GM06990 (cell line): ENCODE results near the gene ANKS1B.

Experiments
- DNase-seq: peaks from one replicate; pipeline ENCODE4 v3.0.0-alpha.2; 2011; ENCODE audit not compliant: insufficient read length; ENCODE audit errors: extremely low read depth
- H3K27me3 ChIP-seq: replicated peaks from 2 replicates; pipeline ENCODE4 v1.6.0; 2011; ENCODE audit warnings: low read length; ENCODE audit not compliant: control insufficient read depth, insufficient read depth
- H3K36me3 ChIP-seq: 2 replicates; pipeline ENCODE4 v1.5.1; 2011; ENCODE audit warnings: low read length; ENCODE audit not compliant: control insufficient read depth, insufficient read depth
- H3K4me3 ChIP-seq: replicated peaks from 2 replicates; pipeline ENCODE4 v1.5.1; 2011; ENCODE audit warnings: low read depth, mild to moderate bottlenecking, control low read depth, low read length
- TF ChIP-seq, protein P1 (sequence below): IDR thresholded peaks from 2 replicates; pipeline ENCODE4 v1.5.1; 2011; ENCODE audit warnings: low read length, control low read depth, mild to moderate bottlenecking, inconsistent platforms; ENCODE audit not compliant: insufficient read depth, poor library complexity, severe bottlenecking

ANKS1B gene

DNA sequence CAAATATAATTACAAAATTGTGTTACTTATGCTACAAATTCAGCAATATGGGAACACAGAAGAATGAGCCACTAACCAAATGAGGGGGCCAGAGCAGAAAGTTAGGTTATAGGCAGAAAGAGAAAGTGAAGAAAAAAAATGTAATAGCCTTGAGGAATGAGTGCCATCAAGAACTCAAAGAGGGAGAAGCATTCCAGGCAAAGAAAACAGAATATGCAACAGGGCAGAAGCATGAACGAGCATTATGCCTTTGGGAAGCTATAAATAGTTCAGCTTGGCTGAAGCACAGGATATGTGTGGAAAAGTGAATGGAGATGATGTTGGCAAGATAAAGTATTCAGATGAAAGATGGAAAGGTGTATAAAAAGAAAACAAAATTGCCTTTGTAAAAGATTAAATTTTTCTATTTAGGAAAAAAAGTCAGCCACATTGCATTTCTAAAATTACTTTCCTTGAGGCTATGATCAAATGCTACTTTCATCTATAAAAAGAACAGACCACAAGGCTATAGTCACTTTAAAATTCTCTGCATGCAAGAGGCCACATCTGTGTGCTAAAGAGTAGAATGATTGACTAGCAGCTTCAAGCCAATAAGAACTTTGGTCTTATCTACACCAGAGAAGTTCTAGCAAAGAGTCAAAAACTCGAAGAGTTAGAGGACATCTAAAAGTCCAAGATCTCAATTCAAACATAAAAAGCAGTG, 530.7 kb downstream of the ANKS1B start:
- no peak for DNase-seq
- no peak overlapping the region for H3K4me3 ChIP-seq

DNA sequence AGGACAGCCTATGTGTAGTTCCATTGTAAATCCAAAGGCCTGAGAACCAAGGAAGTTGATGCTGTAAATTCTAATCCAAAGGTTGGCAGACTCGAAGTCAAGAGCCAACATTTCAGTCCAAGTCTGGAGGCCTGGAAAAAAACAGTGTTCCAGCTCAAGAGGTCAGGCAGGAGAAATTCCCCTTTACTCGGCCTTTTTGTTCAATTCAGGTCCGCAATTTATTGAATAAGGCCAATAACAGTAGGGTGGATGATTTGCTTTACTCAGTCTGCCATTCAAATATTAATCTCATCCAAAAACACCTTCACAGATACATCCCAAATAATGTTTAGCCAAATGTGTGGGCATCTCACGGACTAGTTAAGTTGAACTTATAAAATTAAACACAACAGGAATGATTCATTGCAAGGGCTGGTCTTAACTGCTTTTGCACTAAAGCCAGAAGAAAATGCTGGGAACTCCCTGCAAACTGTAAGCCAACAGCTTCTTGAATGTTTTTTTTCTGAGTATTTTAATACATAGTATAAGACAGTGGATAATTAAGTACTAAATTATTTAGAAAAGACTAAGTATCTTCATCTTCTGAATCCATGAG, 534.6 kb downstream of the ANKS1B start:
- TF ChIP-seq, protein P1, sequence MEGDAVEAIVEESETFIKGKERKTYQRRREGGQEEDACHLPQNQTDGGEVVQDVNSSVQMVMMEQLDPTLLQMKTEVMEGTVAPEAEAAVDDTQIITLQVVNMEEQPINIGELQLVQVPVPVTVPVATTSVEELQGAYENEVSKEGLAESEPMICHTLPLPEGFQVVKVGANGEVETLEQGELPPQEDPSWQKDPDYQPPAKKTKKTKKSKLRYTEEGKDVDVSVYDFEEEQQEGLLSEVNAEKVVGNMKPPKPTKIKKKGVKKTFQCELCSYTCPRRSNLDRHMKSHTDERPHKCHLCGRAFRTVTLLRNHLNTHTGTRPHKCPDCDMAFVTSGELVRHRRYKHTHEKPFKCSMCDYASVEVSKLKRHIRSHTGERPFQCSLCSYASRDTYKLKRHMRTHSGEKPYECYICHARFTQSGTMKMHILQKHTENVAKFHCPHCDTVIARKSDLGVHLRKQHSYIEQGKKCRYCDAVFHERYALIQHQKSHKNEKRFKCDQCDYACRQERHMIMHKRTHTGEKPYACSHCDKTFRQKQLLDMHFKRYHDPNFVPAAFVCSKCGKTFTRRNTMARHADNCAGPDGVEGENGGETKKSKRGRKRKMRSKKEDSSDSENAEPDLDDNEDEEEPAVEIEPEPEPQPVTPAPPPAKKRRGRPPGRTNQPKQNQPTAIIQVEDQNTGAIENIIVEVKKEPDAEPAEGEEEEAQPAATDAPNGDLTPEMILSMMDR = no peak
- H3K27me3 ChIP-seq = no peaks in the 10 kb centered on the region
- DNase-seq = no peak
- H3K4me3 ChIP-seq = no peak overlapping the region
- no peaks in the 10 kb centered on the region for H3K36me3 ChIP-seq

More for the DNA sequence above, 530.7 kb downstream of the ANKS1B start:
- Histone ChIP-seq H3K36me3 (no peaks in the 10 kb centered on the region), H3K27me3 (no peaks in the 10 kb centered on the region)
- TF ChIP-seq, protein P1 = no peak

DNA sequence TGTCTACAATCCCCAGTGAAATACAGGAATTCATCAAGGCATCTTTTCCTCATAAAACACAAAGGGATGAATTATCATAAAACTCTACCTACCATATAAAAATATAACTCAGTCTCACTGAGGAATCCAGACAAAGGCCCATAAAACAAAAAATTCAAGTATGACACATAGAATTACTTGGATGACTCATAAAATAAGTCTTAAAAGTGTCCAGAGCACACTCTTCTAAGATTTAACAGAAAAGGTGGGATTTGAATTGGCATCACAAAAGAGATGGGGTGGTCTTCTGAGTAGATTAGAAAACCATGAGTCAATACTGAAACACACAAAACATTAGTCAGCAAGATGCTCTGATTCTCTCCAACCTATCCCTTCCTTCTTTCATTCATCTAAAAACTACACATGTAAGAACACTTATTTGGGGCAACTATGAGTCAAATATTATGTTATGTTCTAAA, 539.8 kb downstream of the ANKS1B start:
- no peaks in the 10 kb centered on the region for H3K36me3 ChIP-seq
- no peaks in the 10 kb centered on the region for H3K27me3 ChIP-seq
- no peak for DNase-seq
- no peak overlapping the region for H3K4me3 ChIP-seq
- TF ChIP-seq, protein P1 = no peak

DNA sequence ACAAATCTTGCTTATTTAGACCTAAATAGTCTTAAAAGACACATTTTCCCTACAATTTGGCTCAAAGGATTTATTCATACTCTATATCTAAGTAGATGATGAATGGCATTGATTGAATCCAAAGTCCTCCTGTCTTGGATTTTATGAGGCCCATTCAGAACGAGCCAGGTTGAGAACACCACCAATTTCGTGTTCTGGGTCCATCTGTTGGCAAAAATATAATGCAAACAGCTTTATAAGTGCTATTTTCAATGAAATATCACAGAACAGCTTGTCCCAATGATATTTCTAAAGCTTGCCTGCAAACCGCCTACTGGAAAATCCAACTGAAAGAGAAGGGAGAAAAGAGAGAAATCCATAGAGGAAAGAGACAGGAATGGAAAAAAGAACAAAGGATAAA, 542.0 kb downstream of the ANKS1B start:
- no peak for DNase-seq
- no peak overlapping the region for H3K4me3 ChIP-seq
- TF ChIP-seq, protein P1 = no peak
- H3K27me3 ChIP-seq = no peaks in the 10 kb centered on the region
- H3K36me3 ChIP-seq = no peaks in the 10 kb centered on the region

DNA sequence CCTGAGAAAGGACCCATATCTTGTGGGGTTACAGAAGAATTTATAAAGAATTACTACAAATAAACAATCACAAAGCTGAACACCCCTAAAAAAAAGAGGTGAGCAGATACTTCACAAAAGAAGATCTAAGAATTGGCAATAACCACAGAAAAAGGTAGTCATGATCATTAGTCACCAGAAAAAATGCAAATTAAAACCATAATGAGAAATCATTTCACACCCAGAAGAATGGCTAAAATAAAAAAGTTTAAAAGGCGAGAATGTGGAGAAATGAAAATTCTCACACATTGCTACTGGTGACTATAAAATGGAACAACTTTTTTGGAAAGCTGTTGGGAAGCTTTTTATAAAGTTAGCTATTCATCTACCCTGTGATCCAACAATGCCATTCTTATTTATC, 545.3 kb downstream of the ANKS1B start:
- Histone ChIP-seq H3K36me3 (no peaks in the 10 kb centered on the region), H3K27me3 (no peaks in the 10 kb centered on the region), H3K4me3 (no peak overlapping the region)
- no peak for DNase-seq
- TF ChIP-seq, protein P1 = no peak
